Measurements from ENCODE around the gene NUP210. TPM values are rescaled to one million over a fixed set of nuclear protein-coding genes. Genes with fewer than 3 reads are reported as not detected.
"Not testable (repeated sequence)": the region's sequence is repeated elsewhere in the genome, so short reads cannot be mapped to it uniquely, and the experiment has no call there.

Gene NUP210
- total RNA-seq, 1 experiment from 2014 or later: 64.0 TPM

- intact Hi-C loops (cut with micrococcal nuclease): loop anchor here (5.0 kb wide), 1 partner anchor 73 kb away; no protein-coding TSS in a partner anchor
- TF ChIP-seq CTCF (conservative IDR thresholded peaks at IDR 0.05; ENCODE audit: low read depth, low read length) (no peak), EZH2phosphoT487 (IDR thresholded peaks at IDR 0.05; ENCODE audit: borderline replicate concordance, low read length) (no peak), EZH2 (IDR thresholded peaks at IDR 0.05; ENCODE audit: low read length, unreplicated experiment) (no peak)
- DNase-seq (peak; percentile 37), ATAC-seq (peak; percentile 82)
- Histone ChIP-seq H3K9me2 (replicated peaks; ENCODE audit: low read length) (no peaks in the 10 kb centered on the region), H4K20me1 (ENCODE audit: low read length) (no peaks in the 10 kb centered on the region), H3K4me2 (ENCODE audit: low read length) (no peak overlapping the region), H3K79me2 (ENCODE audit: low read length) (no peaks in the 10 kb centered on the region), H3K4me1 (ENCODE audit: insufficient read depth, low read length) (0 out of 2 replicates have a peak, but pooled peaks cover 3% of the 10 kb centered on the region), H3K9ac (ENCODE audit: low read length) (no peak overlapping the region), H3K27me3 (ENCODE audit: low read length) (no peaks in the 10 kb centered on the region), H3K36me3 (ENCODE audit: low read depth, low read length) (peaks cover 15% of the 10 kb centered on the region; the same call in 1 of the 2 replicates), H3F3A (ENCODE audit: low read length, unreplicated experiment) (no peaks in the 10 kb centered on the region), H3K27ac (ENCODE audit: low read length) (no peak overlapping the region), H3K4me3 (ENCODE audit: low read length) (no peak overlapping the region), H3K9me3 (ENCODE audit: low read length) (no peaks in the 10 kb centered on the region), H2AFZ (ENCODE audit: low read length) (no peak overlapping the region)
- ChIA-PET POLR2A (ENCODE audit: unreplicated experiment) (interaction anchor here (0.7 kb wide), 1 partner anchor 37 kb away, joined by 6 read pairs; no protein-coding TSS in a partner anchor), CTCF (interaction anchor here (0.5 kb wide), 1 partner anchor 76 kb away, joined by 9 read pairs; no protein-coding TSS in a partner anchor)
- BruUV-seq (replicated peaks): no TSS peak
These were observed 40.8 kb downstream of the NUP210 start for GRCh38 chr3:13379201-13379830.

- H4K20me1 ChIP-seq (ENCODE audit: low read length): no peaks in the 10 kb centered on the region
- no peak overlapping the region for H3K9ac ChIP-seq (ENCODE audit: low read length)
These were observed 42.0 kb downstream of the NUP210 start for GRCh38 chr3:13378155-13378554.

GRCh38 chr3:13377741-13378140 lies 42.4 kb downstream of the NUP210 start:
- peaks cover 15% of the 10 kb centered on the region; the same call in 1 of the 2 replicates for H3K36me3 ChIP-seq (ENCODE audit: low read depth, low read length)
- CTCF ChIA-PET; H3F3A ChIP-seq (ENCODE audit: low read length, unreplicated experiment); H3K4me2 ChIP-seq (ENCODE audit: low read length); H4K20me1 ChIP-seq (ENCODE audit: low read length); ATAC-seq; H3K9me2 ChIP-seq (replicated peaks; ENCODE audit: low read length); BruUV-seq (replicated peaks); H3K4me3 ChIP-seq (ENCODE audit: low read length); DNase-seq; H3K4me1 ChIP-seq (ENCODE audit: insufficient read depth, low read length); H3K27ac ChIP-seq (ENCODE audit: low read length); H3K9ac ChIP-seq (ENCODE audit: low read length); H2AFZ ChIP-seq (ENCODE audit: low read length); H3K9me3 ChIP-seq (ENCODE audit: low read length); H3K27me3 ChIP-seq (ENCODE audit: low read length); H3K79me2 ChIP-seq (ENCODE audit: low read length): not testable (repeated sequence)
- intact Hi-C loops (cut with micrococcal nuclease): loop anchor here (5.0 kb wide), 1 partner anchor 75 kb away; no protein-coding TSS in a partner anchor
- POLR2A ChIA-PET (ENCODE audit: unreplicated experiment): interaction anchor here (0.6 kb wide), 1 partner anchor 27 kb away, joined by 4 read pairs; no protein-coding TSS in a partner anchor

More at GRCh38 chr3:13378155-13378554, 42.0 kb downstream of the NUP210 start:
- no peaks in the 10 kb centered on the region for H3K9me3 ChIP-seq (ENCODE audit: low read length)
- no peak overlapping the region for H3K27ac ChIP-seq (ENCODE audit: low read length)
- DNase-seq: no peak
- ChIA-PET CTCF (no interaction called here), POLR2A (ENCODE audit: unreplicated experiment) (interaction anchor here (0.6 kb wide), 1 partner anchor 27 kb away, joined by 4 read pairs; no protein-coding TSS in a partner anchor)
- H3F3A ChIP-seq (ENCODE audit: low read length, unreplicated experiment): no peaks in the 10 kb centered on the region
- H3K27me3 ChIP-seq (ENCODE audit: low read length): no peaks in the 10 kb centered on the region
- no peak overlapping the region for H3K4me2 ChIP-seq (ENCODE audit: low read length)
- 0 out of 2 replicates have a peak, but pooled peaks cover 3% of the 10 kb centered on the region for H3K4me1 ChIP-seq (ENCODE audit: insufficient read depth, low read length)
- H3K36me3 ChIP-seq (ENCODE audit: low read depth, low read length): peaks cover 15% of the 10 kb centered on the region; the same call in 1 of the 2 replicates
- H2AFZ ChIP-seq (ENCODE audit: low read length): no peak overlapping the region
- H3K9me2 ChIP-seq (replicated peaks; ENCODE audit: low read length): no peaks in the 10 kb centered on the region
- TF ChIP-seq EZH2phosphoT487 (IDR thresholded peaks at IDR 0.05; ENCODE audit: borderline replicate concordance, low read length) (no peak), CTCF (conservative IDR thresholded peaks at IDR 0.05; ENCODE audit: low read depth, low read length) (no peak), EZH2 (IDR thresholded peaks at IDR 0.05; ENCODE audit: low read length, unreplicated experiment) (no peak)
- intact Hi-C loops (cut with micrococcal nuclease): loop anchor here (5.0 kb wide), 1 partner anchor 74 kb away; no protein-coding TSS in a partner anchor
- H3K4me3 ChIP-seq (ENCODE audit: low read length): no peak overlapping the region
- no peaks in the 10 kb centered on the region for H3K79me2 ChIP-seq (ENCODE audit: low read length)
- ATAC-seq: peak; percentile 73
- BruUV-seq (replicated peaks): no TSS peak
